Hepatic stellate cell (primary cell): ENCODE measurements around the gene ATG10.
"Not testable (repeated sequence)": the region's sequence is repeated elsewhere in the genome, so short reads cannot be mapped to it uniquely, and the experiment has no call there.

Experiments
- DNase-seq: peaks from one replicate; pipeline ENCODE4 v3.0.0; 2011; ENCODE audit warnings: low spot score

The ATG10 gene

GRCh38 chr5:81983148-81983547 lies 11.3 kb downstream of the ATG10 start:
- DNase-seq: not testable (repeated sequence)

- DNase-seq: not testable (repeated sequence)
These were observed 11.7 kb downstream of the ATG10 start for GRCh38 chr5:81983563-81983962.

- no peak for DNase-seq
These were observed 14.3 kb downstream of the ATG10 start for GRCh38 chr5:81986126-81986525.

- no peak for DNase-seq
These were observed 17.4 kb downstream of the ATG10 start for GRCh38 chr5:81989204-81989603.

- DNase-seq: no peak
These were observed 22.9 kb downstream of the ATG10 start for GRCh38 chr5:81994679-81995078.

- no peak for DNase-seq
These were observed 23.6 kb downstream of the ATG10 start for GRCh38 chr5:81995407-81995806.

GRCh38 chr5:82004511-82004910 lies 32.7 kb downstream of the ATG10 start:
- no peak for DNase-seq

- DNase-seq: not testable (repeated sequence)
These were observed 38.0 kb downstream of the ATG10 start for GRCh38 chr5:82009869-82010268.

GRCh38 chr5:82010696-82011095 lies 38.9 kb downstream of the ATG10 start:
- no peak for DNase-seq

- DNase-seq: no peak
These were observed 39.9 kb downstream of the ATG10 start for GRCh38 chr5:82011761-82012160.

GRCh38 chr5:82014644-82015043 lies 42.8 kb downstream of the ATG10 start:
- DNase-seq: not testable (repeated sequence)

GRCh38 chr5:82018462-82018861 lies 46.6 kb downstream of the ATG10 start:
- DNase-seq: no peak

- DNase-seq: no peak
These were observed 47.7 kb downstream of the ATG10 start for GRCh38 chr5:82019342-82020138.

GRCh38 chr5:82022499-82022898 lies 50.7 kb downstream of the ATG10 start:
- DNase-seq: no peak

- DNase-seq: no peak
These were observed 51.8 kb downstream of the ATG10 start for GRCh38 chr5:82023644-82024043.

GRCh38 chr5:82031220-82032119 lies 59.6 kb downstream of the ATG10 start:
- DNase-seq: no peak

- DNase-seq: not testable (repeated sequence)
These were observed 71.1 kb downstream of the ATG10 start for GRCh38 chr5:82042894-82043293.

- no peak for DNase-seq
These were observed 72.2 kb downstream of the ATG10 start for GRCh38 chr5:82044010-82044409.

- peak; percentile 34 for DNase-seq
These were observed 73.9 kb downstream of the ATG10 start for GRCh38 chr5:82045554-82046275.

GRCh38 chr5:82046276-82046647 lies 74.4 kb downstream of the ATG10 start:
- no peak for DNase-seq

- no peak for DNase-seq
These were observed 79.1 kb downstream of the ATG10 start for GRCh38 chr5:82050955-82051354.

GRCh38 chr5:82054004-82054710 lies 82.3 kb downstream of the ATG10 start:
- no peak for DNase-seq
